HG03439 (cell line): ENCODE measurements around the gene ASCL2.

ENCODE experiments used
- ATAC-seq: cut with Tn5 transposase; IDR thresholded peaks from one replicate; pipeline ENCODE4 v1.9.1; 2021; ENCODE audit warnings: mild to moderate bottlenecking, moderate library complexity; ENCODE audit not compliant: unreplicated experiment

The ASCL2 gene

DNA sequence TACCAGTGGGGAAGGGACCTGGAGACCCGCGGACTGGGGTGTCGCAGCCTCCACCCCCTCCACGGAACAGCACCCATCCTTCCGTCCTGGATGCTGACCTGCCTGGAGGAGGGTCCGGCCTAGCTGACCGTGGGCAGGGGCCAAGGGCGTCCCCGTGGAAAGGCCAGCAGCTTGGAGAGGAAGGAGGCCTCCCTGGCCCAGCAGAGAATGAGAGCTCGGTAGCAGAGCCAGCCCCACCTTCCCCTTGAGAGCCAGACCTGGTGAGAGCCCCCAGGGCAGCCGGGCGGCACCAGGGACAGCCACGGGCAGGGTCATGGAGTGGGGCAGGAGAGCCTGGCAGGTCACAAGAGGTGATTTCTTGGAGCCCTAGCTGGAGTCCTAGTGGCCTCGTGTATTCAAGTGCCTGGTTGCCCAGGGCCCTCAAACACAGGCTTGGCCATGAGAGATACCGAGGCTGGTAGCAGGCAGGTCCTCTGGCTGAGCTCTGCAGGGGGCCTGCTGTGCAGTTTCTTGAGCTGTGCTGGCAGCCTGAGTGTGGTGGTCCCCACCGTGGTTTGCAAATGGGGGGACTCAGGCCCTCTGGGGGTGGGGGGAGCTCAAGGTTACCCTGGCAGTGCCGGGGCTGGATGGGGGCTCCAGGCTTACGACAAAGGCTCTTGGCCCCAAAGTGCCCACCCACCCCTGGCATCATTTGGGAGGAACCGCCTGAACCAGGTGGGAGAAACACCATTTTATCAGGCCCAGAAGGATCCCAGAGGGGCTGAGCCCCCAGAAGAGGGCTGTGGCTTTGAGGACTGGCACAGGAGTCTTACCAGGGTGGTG lies 39.1 kb upstream of the ASCL2 start:
- no peak for ATAC-seq

GRCh38 chr11:2308713-2309112 lies 38.3 kb upstream of the ASCL2 start:
- ATAC-seq, result no peak

DNA sequence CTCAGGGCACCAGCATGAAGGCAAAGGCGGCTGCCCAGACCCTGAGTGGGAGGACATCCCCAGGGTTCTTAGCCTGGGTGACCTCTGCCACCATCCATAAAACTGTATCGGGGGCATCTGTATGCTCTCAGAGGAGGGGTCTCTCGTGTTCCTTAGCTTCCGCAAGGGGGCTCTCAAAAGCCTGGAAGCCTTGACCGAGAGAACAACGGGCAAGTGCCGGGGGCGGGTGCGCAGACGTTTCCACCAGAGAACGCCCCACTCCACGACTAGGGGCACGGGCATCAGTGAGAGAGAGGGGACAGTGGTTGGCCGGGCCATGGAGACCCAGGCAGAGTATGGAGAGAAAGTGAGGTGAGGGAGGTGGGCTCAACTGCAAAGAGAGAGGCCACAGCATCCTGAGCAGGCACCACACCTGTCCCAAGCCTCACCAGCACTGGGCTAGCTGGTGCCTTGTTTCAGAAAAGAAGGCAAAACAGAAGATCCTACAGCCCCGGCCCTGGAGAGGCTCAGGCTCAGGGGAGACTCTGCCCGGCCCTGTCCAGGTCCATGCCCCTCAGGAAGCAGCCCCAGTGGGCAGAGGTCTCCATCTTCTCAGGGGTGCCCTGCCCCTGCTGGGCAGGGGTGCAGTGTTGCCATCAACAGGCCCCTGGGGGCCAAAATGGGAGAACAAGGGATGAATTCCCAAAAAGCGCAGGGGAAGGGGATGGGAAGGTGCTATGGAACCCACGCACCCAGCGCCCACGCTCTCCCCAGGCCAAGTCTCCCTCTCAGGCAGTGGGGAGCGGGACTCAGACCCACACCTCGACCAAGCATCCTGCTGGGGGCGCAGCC lies 37.3 kb upstream of the ASCL2 start:
- no peak for ATAC-seq

GRCh38 chr11:2306877-2307500 lies 36.6 kb upstream of the ASCL2 start:
- ATAC-seq, result no peak

DNA sequence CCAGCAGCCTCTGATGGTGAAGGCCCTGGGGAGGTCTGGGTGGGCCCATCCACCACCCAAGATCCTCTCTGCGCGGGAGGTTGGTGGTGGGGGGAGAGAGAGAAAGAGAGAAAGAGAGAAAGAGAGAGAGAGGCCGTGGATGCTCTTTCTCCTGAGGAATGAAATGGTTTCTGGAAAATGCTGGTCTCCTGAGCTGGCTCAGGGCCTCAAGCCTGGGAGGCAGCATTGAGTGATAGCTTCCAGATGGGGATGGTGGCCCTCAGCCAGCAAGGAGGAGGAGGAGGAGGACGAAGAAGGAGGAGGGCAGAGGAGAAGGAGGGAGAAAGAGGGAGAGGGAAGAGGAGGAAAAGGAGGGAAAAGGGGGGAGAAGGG lies 36.0 kb upstream of the ASCL2 start:
- ATAC-seq, result no peak

GRCh38 chr11:2305788-2306451 lies 35.5 kb upstream of the ASCL2 start:
- no peak for ATAC-seq

GRCh38 chr11:2305140-2305778 lies 34.9 kb upstream of the ASCL2 start:
- no peak for ATAC-seq

DNA sequence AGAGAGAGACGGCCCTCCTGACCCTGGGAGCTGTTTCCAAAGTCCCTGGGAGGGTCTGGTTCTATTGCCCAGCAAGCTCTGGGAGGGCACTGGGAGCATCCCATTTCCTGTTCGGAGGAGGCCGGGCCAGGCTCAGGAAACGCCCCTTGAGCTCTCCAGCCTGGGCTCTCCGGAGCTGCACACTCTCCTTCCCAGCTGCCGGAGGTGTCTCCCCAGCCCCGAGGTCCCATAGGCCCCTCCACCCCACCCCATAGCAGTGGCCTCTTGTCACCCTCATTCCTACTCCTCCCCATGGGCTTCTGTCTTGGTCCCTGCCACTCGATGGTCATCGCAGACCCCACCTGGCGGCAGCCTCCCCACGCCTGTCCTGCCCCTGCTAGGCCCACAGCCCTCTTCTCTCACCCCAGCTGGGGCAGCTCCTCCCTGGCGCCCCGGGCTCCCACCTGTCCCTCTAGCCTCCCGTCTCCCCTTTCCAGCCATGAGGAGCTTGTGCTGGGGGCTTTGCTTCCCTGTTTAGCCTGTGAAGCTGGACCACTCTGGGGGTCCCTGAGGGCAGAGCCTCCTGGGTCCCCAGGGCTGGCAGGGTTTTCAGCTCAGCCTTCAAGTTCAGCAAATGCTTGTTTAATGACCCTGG lies 34.2 kb upstream of the ASCL2 start:
- no peak for ATAC-seq

- ATAC-seq, result no peak
Observed at GRCh38 chr11:2303627-2304505, 33.5 kb upstream of the ASCL2 start.

DNA sequence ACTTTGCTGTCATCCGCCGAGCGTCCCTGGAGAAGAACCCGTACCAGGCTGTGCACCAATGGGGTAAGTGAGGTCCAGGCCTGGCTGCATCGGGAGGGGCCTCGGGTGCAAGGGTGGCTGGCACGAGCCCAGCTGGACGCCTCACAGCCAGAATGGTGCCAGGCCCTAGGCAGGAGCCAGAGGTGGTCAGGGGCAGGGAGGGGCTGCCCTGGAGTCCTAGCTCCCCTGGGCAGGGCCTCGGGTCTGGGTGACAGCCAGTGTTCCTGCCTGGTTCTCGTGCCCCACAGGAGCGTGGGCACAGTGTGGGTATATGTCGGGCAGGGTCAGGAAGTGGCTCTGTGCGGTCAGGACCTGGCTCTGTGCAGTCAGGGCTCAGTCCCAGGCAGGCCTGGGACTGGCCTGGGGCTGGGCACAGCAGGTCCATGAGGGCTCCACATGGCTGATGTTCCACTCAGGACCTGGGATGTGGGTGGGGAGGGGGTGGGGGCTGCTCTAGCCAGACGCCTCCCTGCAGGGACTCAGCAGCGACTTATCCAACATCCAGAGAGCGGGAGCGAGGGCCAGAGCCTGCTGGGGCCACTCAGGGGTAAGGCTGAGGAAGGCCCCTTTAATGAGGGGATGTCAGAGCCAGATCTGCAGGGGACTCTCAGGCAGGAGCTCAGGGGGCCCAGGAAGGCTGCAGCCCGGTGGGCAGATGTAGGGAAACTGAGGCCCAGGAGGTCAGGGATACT lies 32.7 kb upstream of the ASCL2 start:
- no peak for ATAC-seq

GRCh38 chr11:2302306-2302895 lies 32.0 kb upstream of the ASCL2 start:
- ATAC-seq, result no peak

DNA sequence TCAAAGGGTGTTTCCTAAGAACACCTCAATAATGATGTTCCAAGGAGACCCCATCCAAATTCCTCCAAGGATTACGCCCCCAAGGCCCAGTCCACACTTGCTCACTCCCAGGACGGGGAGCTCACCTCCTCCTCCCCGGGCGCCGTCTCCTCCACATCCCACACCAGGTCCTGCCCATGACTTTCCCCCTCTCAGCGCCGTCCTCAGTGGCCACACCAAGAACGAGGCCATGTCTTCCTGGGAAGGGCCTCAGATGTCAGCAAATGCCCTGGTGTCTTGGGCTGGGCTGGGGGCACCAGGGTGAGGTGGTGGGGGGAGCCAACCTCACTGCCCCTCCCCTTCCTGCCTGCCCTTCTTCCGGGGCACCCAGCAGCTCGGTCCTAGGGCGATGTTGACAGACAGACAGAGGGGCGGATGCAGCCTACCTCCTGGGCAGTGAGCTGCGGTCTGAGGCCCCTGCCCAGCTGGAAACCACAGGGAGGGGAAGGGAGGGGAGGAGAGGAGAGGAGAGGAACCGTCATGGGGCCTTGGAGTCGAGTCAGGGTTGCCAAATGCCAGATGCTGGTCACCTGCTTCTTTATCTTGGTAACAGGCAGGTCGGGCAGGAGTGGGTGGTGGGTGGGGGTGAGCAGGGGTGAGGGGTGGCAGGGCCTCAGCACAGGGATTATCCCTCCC lies 31.4 kb upstream of the ASCL2 start, which contains the start of the genes C11orf21 and TSPAN32:
C11orf21 (minus strand) TSS at position 288 of the 675 bp plus-strand sequence; CDS start at position 178, 110 bp downstream.
TSPAN32 (plus strand) TSS at position 383 of the 675 bp plus-strand sequence; CDS start at position 520, 137 bp downstream.
- no peak for ATAC-seq

- no peak for ATAC-seq
Observed at GRCh38 chr11:2300936-2301630, 30.7 kb upstream of the ASCL2 start.

- no peak for ATAC-seq
Observed at GRCh38 chr11:2300290-2300935, 30.0 kb upstream of the ASCL2 start.

DNA sequence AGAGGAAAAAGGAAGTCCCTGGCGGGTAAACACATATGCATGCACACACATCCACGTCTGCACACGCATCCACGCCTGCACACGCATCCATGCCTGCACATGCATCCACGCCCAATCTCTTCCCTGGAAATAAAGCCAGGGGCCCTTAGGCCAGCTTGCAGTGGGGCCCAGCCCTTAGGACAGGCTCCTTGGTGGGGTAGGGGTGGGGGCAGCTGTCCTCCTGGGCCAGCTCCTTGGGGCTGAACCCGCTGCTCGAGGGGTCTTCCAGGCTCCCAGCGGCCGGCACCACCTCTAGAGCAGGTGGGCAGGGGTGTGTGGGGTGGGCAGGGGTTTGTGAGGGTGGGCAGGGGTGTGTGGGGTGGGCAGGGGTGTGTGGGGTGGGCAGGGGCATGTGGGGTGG lies 29.4 kb upstream of the ASCL2 start:
- no peak for ATAC-seq
